HG03565 (cell line): ENCODE data around the gene NFS1.
"Not testable (repeated sequence)": the region's sequence is repeated elsewhere in the genome, so short reads cannot be mapped to it uniquely, and the experiment has no call there.

Experiments used
- ATAC-seq: cut with Tn5 transposase; IDR thresholded peaks from one replicate; pipeline ENCODE4 v1.9.1; 2021; ENCODE audit warnings: mild to moderate bottlenecking, moderate library complexity; ENCODE audit not compliant: unreplicated experiment

NFS1 gene

DNA sequence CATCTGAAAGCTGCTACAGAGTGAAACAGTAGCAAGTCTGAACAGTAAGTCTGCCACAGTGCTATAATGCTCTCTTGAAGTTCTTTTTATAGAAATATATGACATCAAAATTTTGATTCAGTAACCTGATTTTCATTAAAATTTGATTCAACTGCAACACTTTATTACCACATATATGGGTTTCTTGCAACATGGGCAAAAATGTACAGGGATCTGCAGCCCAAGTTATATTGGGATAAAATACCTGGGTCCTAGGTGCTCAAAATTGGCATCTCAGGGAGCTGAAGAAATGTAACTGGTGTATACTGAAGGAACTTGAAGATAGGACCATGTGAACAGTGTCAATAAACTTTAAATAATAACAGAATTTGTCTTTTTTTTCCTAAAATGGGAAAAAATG, 10.9 kb upstream of the NFS1 start:
- no peak for ATAC-seq

DNA sequence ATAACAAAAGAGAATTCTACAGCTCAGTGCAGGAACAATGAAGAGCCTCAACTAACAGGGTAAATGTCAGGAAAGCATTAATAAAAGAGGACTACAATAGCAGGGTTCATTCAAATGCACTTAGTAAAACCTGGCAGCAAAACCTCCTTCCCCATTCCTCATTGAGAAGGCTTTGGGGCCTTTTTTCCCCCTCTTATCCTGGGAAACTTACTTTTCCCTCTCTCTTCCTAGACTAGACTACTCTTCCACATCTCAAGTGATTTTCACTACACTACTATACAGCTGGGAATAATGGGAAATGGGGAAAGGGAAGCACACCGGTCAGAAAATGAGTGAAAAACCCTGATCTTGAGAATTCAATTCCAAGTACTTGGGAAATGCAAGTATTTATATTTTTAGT, 10.1 kb upstream of the NFS1 start:
- ATAC-seq = no peak

DNA sequence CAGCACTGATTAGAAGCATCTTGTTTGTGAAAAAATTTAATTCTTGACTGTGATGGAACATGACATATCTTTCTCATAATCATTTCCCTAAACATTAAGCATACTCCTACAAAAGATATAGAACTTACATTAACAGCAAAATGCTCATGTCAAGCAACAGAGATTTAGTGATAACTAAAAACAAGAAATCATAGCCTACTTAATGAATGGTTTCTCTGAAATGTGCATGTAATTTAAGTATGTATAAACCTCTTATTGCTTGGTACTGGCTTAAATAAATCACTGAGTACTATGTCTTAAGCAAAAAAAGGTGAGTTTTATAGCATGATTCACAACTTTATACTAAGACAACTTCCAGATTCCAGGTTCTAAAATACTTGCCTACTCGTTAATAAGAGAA, 9.3 kb upstream of the NFS1 start:
- ATAC-seq = no peak

DNA sequence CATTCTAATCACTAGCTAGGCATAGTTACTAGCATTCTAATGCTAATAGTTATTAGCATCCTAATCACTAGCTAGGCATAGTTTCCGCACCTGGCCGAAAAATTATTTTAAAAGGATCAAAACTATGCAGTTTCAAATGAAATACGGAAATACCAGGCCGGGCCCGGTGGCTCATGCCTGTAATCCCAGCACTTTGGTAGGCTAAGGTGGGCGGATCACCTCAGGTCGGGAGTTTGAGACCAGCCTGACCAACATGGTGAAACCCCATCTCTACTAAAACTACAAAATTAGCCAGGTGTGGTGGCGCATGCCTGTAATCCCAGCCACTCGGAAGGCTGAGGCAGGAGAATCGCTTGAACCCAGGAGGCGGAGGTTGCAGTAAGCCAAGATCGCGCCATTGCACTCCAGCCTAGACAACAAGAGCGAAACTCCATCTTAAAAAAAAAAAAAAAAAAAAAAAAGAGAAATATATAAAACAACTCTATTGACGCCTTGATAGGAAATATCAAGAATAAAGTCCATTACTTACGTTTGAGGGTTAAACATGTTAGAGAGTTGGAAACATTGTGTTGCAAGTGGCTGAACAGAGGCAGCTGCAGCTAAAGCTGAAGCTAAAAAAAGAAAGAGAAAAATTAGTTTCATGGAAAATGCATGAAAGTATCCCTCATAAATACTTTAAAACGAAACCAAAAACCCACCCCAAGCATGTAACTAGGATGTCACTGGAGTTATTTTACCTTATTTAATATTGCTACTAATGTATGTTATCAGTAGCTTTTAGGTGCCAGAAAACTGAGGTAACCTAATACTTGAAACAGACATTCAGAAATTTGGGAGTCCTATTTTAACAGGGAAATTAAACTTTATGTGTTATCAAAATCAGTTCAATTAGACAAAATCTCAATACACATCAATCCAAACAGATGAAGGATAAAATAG, 7.7 kb upstream of the NFS1 start:
- not testable (repeated sequence) for ATAC-seq

DNA sequence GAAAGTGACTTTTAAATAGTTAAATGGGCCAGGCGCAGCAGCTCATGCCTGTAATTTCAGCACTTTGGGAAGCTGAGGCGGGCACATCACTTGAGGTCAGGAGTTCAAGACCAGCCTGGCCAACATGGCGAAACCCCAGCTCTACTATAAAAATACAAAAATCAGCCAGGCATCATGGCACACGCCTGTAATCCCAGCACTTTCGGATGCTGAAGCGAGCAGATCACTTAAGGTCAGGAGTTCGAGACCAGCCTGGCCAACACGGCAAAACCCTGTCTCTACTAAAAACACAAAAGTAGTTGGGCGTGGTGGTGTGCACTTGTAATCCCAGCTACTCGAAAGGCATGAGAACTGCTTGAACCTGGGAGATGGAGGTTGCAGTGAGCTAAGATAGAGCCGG, 6.7 kb upstream of the NFS1 start:
- not testable (repeated sequence) for ATAC-seq

DNA sequence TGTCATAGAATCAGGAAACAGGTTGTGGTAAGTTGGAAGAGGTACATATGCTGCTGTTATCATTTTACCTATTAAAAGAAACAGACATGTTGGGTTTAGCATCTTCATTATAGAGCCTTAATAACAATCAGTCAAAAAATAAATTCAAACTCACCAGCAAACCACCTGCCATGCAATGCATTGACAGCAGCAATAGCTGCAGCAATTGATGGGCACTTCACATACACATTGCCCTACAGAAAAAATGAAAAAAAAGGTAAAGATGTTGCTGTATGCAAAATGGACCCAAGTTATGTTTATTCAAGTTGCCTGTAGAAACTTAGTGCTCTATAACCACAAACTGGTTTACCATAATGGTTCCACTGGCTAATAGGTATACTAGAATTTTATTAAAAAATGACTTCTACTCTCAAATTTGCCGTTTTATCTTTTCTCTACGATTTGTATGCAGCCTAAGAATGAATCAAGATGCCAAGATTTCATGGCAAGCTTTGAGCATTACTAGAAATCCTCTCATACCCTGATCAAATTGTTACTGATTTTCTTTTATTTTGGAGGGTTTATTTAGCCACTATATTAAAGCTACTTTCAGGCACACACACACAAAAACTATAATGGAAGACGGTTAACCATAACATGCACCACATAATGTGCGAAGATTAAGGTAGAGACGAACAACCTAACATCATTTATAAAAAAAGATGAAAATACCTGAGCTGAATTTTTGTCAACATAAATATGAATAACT, 5.5 kb upstream of the NFS1 start:
- no peak for ATAC-seq

DNA sequence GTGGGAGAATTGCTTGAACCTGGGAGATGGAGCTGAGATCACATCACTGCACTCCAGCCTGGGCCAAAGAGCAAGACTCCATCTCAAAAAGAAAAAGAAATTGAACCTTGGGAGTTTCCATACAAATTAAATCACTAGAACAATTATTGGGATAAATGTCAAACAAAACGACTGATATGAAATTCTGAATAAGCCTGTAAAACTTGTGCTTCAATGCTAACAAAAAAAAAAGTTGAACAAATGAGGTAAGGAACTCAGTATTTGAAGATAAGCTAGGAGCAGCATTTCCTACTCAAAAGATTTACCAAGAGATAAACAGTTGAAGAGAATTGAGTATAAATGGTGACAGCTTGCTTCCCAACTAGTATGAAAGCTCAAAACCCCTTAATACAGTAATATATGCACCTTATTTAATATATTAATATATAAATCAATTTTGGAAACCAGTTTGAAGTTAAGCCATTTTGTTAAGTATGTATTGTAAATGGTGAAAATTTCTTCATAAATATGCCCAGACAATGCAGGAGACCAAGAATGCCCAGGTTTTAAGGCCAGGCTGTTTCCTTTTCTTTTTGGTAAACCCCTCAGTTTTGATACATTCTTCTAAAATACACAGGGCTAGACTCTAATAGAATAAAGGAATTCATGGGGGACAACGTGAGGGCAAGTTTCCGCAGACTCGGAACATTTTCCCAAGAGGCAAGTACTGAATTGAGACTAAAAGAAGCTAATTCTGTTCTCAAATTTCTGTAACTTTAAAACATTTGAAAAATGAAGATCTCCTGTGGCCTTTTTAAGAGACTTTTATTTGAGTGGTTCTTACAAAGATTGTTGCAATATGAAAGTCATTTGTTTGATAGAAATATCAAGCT, 3.9 kb upstream of the NFS1 start:
- no peak for ATAC-seq

DNA sequence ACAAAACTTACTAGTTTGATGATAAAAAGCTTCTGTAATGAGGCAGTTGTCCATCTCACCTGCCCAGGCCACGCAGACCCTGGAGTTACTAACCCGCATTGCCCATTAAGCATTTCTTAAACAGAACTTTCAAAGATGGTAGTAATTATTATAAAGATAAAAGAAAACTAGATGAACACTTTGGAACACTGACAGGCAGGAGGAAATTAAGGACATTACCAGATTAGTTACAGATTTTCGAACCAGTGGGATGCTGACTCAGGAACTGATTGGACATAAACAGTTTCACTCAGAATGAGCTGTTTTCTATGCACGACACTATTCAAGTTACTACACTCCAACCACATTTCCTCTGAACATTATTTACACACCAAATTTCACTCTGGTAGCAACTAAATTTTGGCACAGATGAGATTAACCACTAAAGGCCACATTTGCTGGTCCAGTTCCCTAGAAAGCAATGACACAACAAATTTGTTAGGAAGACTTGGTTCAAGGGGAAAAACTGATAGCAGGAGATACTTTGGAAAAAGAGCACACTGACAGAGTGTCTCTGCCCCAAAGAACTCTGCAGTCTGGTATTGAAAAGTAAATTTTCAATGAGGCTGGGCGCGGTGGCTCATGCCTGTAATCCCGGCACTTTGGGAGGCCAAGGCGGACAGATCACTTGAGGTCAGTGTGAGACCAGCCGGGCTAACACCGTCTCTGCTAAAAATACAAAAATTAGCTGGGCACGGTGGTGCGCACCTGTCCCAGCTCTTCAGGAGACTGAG, 3.1 kb upstream of the NFS1 start:
- ATAC-seq = no peak

DNA sequence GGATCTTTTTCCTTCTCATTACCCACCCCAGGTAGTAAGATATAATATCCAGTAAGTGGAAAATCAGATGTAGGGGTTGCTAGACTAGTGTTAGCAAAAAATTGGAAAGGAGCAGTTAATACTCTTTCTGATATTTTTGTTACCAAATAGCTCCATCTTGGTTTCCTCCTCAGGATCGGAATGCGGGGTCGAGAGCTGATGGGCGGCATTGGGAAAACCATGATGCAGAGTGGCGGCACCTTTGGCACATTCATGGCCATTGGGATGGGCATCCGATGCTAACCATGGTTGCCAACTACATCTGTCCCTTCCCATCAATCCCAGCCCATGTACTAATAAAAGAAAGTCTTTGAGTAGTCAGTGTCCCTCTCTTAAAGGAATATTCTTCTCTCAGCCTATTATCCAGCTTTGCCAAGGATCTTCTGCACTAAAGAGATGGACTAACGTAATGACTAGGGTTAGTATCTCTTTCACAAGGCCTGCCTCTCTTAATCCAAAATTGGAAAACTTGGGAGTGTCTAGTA, 1.5 kb upstream of the NFS1 start:
- ATAC-seq = no peak

DNA sequence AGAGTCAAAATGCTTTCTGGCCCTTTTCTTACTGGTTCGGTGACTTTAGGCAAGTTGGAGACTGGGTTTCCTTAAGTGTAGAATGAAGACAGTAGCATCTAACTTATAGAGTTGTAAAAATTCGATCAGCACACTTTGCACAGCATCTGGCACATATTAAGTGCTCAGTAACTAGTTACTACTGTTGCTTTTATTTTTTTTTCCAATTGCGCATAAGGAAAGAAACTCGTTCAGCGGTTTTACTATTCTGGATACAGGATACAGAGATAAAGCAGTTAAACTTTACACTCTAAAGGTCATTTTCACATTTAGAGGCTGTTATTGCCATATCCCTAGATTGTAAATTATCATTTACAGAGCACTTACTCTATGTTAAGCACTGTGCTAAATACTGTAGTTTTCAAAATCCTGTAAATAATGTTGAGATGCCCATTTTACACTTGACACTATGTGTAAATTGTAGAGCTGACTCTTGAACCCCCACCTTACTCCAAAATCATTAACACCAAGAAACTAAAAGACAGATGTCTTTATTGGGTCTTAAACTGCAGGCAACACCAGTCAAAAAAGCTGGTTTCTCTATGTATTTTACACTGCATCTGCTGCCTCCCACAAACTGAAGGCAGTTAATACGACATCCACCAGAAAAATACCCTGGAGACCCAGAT, 939 bp upstream of the NFS1 start:
- no peak for ATAC-seq

DNA sequence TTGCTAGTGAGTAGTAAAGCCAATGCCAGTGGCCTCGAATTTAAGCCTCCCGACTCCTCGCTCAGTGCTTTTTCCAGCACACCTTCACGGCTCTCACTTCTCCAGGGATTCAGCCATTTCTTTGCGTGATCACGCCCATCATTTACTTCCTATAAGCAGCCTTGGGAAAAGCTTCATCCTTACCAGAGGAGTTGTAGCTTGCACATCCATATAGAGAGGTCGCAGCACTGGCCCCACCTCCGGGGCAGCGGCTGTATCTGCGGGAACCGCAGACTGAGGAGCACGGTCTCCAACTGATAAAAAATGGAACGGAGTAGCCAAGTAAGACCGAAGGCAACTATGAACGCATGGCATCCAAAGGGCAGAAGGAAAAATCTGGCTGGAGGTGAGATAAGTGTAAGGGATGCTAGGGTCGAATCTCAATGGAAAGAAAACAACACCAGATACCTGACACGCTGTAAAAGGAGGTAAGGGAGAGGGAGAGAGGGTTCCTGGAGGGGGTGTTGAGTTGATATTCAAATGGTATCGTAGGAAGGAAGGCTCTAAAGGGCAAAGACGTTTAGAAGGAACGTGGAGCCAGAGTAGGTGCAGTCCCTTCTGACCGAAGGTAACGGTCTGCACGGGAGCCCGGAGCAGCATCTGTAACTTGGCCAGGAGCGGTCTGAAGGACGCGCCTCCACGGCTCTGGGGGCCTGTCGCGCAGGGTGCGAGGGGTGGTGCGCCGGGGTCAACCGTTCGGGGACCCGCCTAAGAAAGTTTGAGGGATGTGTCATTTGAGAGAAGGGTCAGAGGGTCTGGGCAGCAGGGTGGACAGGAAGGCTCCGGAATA, 640 bp downstream of the NFS1 start:
- ATAC-seq = no peak

DNA sequence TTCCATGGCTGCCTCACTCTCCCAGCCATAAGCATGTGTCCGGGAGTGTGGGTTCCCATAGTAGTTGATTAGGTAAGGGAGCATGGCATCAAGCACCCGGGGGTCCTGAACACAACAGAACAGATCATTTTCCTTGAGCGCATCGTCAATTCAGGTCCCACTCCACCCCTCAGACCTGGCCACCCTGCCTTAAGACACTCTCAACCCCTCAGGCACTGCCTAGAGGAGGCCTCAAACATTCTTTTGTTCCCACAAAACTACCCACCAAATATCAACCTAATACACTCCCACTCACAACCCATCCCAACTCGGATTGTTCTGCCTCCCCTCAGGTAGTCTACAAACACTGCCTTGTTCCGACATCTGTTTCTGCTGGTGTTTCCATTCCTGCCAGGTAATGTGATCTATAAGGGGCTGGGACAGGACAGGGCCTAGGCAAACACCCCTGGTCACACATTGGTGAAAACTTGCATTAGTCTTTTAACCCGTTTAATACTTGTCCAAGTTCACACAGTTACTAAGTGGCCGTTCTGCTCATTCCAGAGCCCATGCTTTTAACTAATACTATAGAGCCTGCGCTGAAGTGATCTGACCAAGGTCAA, 1.4 kb downstream of the NFS1 start:
- no peak for ATAC-seq

DNA sequence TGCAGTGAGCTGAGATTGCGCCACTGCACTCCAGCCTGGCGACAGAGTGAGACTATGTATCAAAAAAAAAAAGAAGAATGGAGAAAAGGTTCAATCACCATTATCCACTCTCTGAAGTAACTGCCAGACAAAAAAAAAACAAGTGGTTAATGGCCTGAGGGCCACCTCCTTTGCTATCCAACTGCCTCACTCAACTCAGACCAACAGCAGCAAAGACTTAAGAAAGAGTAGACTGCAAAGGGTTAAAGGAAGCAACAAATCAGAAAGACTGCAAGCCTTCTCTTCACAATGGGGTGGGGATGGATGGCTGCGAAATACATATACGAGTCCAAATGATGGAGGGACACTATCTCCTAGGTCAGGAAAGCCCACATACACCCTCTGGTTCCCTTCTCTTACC, 3.2 kb downstream of the NFS1 start:
- ATAC-seq = no peak

DNA sequence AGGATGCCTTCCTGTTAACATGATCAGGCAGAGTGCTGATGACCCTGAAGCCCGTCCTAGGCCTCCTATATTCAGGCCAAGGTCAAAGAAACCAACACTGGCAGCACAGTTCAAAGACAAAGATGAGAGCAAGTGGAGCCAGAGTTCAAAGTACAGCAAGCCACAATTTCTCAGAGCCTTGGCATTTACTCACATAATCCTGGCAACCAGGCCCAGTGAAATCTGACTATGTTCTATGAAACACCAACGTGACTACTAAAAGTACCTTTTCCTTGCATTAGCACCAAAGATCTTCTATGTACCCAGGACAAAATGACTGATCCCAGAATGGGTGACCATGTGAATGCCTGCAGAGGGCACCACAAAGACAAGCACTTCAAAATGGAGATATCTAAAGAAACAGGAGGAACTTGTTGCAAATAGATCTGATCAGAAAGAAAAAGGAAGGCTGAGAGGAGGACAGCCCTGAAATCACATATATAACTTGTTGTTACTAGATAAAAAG, 3.9 kb downstream of the NFS1 start:
- no peak for ATAC-seq

DNA sequence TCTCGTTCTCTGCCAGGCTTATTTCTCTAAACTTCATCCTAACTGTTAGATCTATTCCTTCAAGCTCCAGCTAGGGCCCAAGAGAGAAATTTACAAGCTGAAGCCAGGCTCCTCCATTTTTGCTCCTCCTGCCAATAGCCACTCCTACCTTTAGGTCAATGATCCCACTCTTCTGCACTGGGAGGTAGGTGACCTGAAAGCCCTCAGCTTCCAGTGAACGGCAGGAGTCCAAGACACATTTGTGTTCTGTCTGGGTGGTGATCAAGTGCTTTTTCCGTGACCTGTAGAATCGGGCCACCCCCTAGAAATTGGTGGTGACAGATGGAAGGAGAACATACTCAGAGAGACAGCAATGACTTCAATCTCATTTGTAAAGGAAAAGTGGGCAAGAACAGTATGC, 8.9 kb downstream of the NFS1 start:
- ATAC-seq = no peak

DNA sequence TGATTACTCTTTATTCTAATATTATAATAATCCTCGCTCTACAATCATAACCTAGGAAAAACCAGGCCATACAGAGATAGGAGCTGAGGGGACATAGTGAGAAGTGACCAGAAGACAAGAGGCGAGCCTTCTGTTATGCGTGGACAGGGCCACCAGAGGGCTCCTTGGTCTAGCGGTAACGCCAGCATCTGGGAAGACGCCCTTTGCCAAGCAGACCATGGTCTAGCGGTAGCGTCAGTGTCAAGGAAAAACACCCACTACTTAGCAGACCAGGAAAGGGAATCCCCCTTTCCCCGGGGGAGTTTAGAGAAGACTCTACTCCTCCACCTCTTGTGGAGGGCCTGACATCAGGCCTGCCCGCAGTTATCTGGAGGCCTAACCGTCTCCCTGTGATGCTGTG, 12.3 kb downstream of the NFS1 start:
- not testable (repeated sequence) for ATAC-seq

DNA sequence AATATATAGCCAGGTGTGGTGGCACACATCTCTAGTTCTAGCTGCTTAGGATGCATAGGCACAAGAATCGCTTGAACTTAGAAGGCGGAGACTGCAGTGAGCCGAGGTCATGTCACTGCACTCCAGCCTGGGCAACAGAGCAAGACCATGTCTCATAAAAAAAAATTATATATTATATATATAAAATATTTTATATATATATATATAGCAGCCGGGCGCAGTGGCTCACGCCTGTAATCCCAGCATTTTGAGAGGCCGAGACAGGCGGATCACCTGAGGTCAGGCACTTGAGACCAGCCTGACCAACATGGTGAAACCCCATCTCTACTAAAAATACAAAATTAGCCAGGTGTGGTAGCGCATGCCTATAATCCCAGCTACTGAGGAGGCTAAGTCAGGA, 13.8 kb downstream of the NFS1 start:
- ATAC-seq = not testable (repeated sequence)

DNA sequence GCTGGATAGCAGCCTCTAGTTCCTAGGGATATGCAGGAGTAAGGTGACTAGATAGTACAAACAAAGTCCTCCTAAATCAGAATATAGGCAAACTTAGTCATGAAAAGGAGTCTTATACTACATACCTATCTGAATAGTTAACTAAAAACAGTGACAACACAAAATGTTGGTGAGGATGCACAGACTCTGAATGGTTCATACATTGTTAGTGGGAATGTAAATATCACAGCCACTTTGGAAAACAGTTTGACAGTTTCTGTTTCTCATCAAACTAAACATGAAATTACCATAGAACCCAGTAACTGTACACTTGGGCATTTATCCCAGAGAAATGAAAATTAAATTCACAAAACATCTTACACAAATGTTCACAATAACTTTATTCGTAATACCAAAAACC, 17.2 kb downstream of the NFS1 start:
- ATAC-seq = no peak
